DND-41 (cell line): ENCODE data around the gene LST1.

Source experiments
- CTCF ChIP-seq: IDR thresholded peaks from 2 replicates; pipeline ENCODE4 v1.5.1; 2012; ENCODE audit warnings: borderline replicate concordance, low read length, moderate library complexity, mild to moderate bottlenecking; ENCODE audit not compliant: poor library complexity, severe bottlenecking; ENCODE audit errors: extremely low read depth
- EZH2 ChIP-seq: IDR thresholded peaks from 3 replicates; pipeline ENCODE4 v1.6.1; 2012; ENCODE audit warnings: borderline replicate concordance, low read depth, mild to moderate bottlenecking, moderate library complexity, low read length, inconsistent platforms; ENCODE audit not compliant: severe bottlenecking

- no peak for TF ChIP-seq CTCF
- TF ChIP-seq EZH2 = no peak
Observed at GRCh38 chr6:31558631-31559500, 27.2 kb upstream of the LST1 start.
